ENCODE measurements around the gene RRP1.

Gene RRP1

GRCh38 chr21:43760391-43760958, 28.9 kb upstream of the RRP1 start:
- H3K9me3 ChIP-seq (ENCODE audit: insufficient read depth, low read depth, low read length), result no peaks in the 10 kb centered on the region
- WGBS, result 95% methylated on average over 22 of the region's 22 CpGs
- H3K9ac ChIP-seq (ENCODE audit: low read depth, low read length), result no peak overlapping the region
- H3K4me1 ChIP-seq (ENCODE audit: insufficient read depth, low read length), result no peaks in the 10 kb centered on the region
- H3K27me3 ChIP-seq (ENCODE audit: insufficient read depth, low read length), result no peaks in the 10 kb centered on the region
- no peak overlapping the region for H3K27ac ChIP-seq (ENCODE audit: low read depth, low read length)
- no peak overlapping the region for H3K4me3 ChIP-seq (ENCODE audit: low read length)
- peaks cover 39% of the 10 kb centered on the region for H3K36me3 ChIP-seq (ENCODE audit: insufficient read depth, low read length)

- Histone ChIP-seq H3K9ac (ENCODE audit: low read depth, low read length) (no peak overlapping the region), H3K27me3 (ENCODE audit: insufficient read depth, low read length) (no peaks in the 10 kb centered on the region), H3K36me3 (ENCODE audit: insufficient read depth, low read length) (peaks cover 25% of the 10 kb centered on the region), H3K9me3 (ENCODE audit: insufficient read depth, low read depth, low read length) (no peaks in the 10 kb centered on the region), H3K4me1 (ENCODE audit: insufficient read depth, low read length) (no peaks in the 10 kb centered on the region), H3K4me3 (ENCODE audit: low read length) (no peak overlapping the region), H3K27ac (ENCODE audit: low read depth, low read length) (no peak overlapping the region)
- 94% methylated on average over 18 of the region's 18 CpGs for WGBS
Observed at GRCh38 chr21:43761886-43762285, 27.5 kb upstream of the RRP1 start.

GRCh38 chr21:43762303-43763128, 26.9 kb upstream of the RRP1 start:
- Histone ChIP-seq H3K9ac (ENCODE audit: low read depth, low read length) (no peak overlapping the region), H3K9me3 (ENCODE audit: insufficient read depth, low read depth, low read length) (no peaks in the 10 kb centered on the region), H3K27me3 (ENCODE audit: insufficient read depth, low read length) (no peaks in the 10 kb centered on the region), H3K36me3 (ENCODE audit: insufficient read depth, low read length) (peaks cover 18% of the 10 kb centered on the region), H3K4me1 (ENCODE audit: insufficient read depth, low read length) (no peaks in the 10 kb centered on the region), H3K27ac (ENCODE audit: low read depth, low read length) (no peak overlapping the region), H3K4me3 (ENCODE audit: low read length) (no peak overlapping the region)
- 93% methylated on average over 15 of the region's 15 CpGs for WGBS

- Histone ChIP-seq H3K27me3 (ENCODE audit: insufficient read depth, low read length) (no peaks in the 10 kb centered on the region), H3K9ac (ENCODE audit: low read depth, low read length) (no peak overlapping the region), H3K4me1 (ENCODE audit: insufficient read depth, low read length) (peaks cover 13% of the 10 kb centered on the region), H3K9me3 (ENCODE audit: insufficient read depth, low read depth, low read length) (no peaks in the 10 kb centered on the region), H3K36me3 (ENCODE audit: insufficient read depth, low read length) (peaks cover 8% of the 10 kb centered on the region), H3K27ac (ENCODE audit: low read depth, low read length) (no peak overlapping the region), H3K4me3 (ENCODE audit: low read length) (no peak overlapping the region)
- 92% methylated on average over 10 of the region's 10 CpGs for WGBS
Observed at GRCh38 chr21:43763901-43764523, 25.4 kb upstream of the RRP1 start.

- H3K4me1 ChIP-seq (ENCODE audit: insufficient read depth, low read length), result peaks cover 13% of the 10 kb centered on the region
- no peak overlapping the region for H3K9ac ChIP-seq (ENCODE audit: low read depth, low read length)
- no peak overlapping the region for H3K4me3 ChIP-seq (ENCODE audit: low read length)
- no peaks in the 10 kb centered on the region for H3K27me3 ChIP-seq (ENCODE audit: insufficient read depth, low read length)
- no peaks in the 10 kb centered on the region for H3K9me3 ChIP-seq (ENCODE audit: insufficient read depth, low read depth, low read length)
- 94% methylated on average over 19 of the region's 19 CpGs for WGBS
- H3K27ac ChIP-seq (ENCODE audit: low read depth, low read length), result no peak overlapping the region
- H3K36me3 ChIP-seq (ENCODE audit: insufficient read depth, low read length), result peaks cover 7% of the 10 kb centered on the region
Observed at GRCh38 chr21:43764576-43765495, 24.5 kb upstream of the RRP1 start.

GRCh38 chr21:43766734-43767497, 22.5 kb upstream of the RRP1 start:
- Histone ChIP-seq H3K27ac (ENCODE audit: low read depth, low read length) (no peak overlapping the region), H3K9me3 (ENCODE audit: insufficient read depth, low read depth, low read length) (no peaks in the 10 kb centered on the region), H3K27me3 (ENCODE audit: insufficient read depth, low read length) (no peaks in the 10 kb centered on the region), H3K4me3 (ENCODE audit: low read length) (no peak overlapping the region), H3K9ac (ENCODE audit: low read depth, low read length) (0 out of 2 replicates have a peak overlapping the region, but pooled peaks have one; percentile 7), H3K4me1 (ENCODE audit: insufficient read depth, low read length) (peaks cover 18% of the 10 kb centered on the region), H3K36me3 (ENCODE audit: insufficient read depth, low read length) (peaks cover 7% of the 10 kb centered on the region; the same call in 1 of the 2 replicates)
- WGBS, result 95% methylated on average over 34 of the region's 34 CpGs

GRCh38 chr21:43767498-43767983, 21.8 kb upstream of the RRP1 start:
- WGBS, result 94% methylated on average over 15 of the region's 15 CpGs
- Histone ChIP-seq H3K4me3 (ENCODE audit: low read length) (no peak overlapping the region), H3K9me3 (ENCODE audit: insufficient read depth, low read depth, low read length) (no peaks in the 10 kb centered on the region), H3K4me1 (ENCODE audit: insufficient read depth, low read length) (peaks cover 24% of the 10 kb centered on the region), H3K27me3 (ENCODE audit: insufficient read depth, low read length) (no peaks in the 10 kb centered on the region), H3K9ac (ENCODE audit: low read depth, low read length) (peak overlapping the region; percentile 54), H3K36me3 (ENCODE audit: insufficient read depth, low read length) (0 out of 2 replicates have a peak, but pooled peaks cover 7% of the 10 kb centered on the region), H3K27ac (ENCODE audit: low read depth, low read length) (peak overlapping the region; percentile 77; the same call in 1 of the 2 replicates)

- H3K9me3 ChIP-seq (ENCODE audit: insufficient read depth, low read depth, low read length), result no peaks in the 10 kb centered on the region
- H3K27me3 ChIP-seq (ENCODE audit: insufficient read depth, low read length), result no peaks in the 10 kb centered on the region
- peaks cover 29% of the 10 kb centered on the region for H3K4me1 ChIP-seq (ENCODE audit: insufficient read depth, low read length)
- H3K27ac ChIP-seq (ENCODE audit: low read depth, low read length), result peak overlapping the region; percentile 77
- 73% methylated on average over 34 of the region's 34 CpGs for WGBS
- H3K4me3 ChIP-seq (ENCODE audit: low read length), result no peak overlapping the region
- H3K36me3 ChIP-seq (ENCODE audit: insufficient read depth, low read length), result peaks cover 5% of the 10 kb centered on the region
- peak overlapping the region; percentile 54 for H3K9ac ChIP-seq (ENCODE audit: low read depth, low read length)
Observed at GRCh38 chr21:43767984-43768867, 21.2 kb upstream of the RRP1 start.

GRCh38 chr21:43768868-43769167, 20.6 kb upstream of the RRP1 start:
- H3K27me3 ChIP-seq (ENCODE audit: insufficient read depth, low read length), result no peaks in the 10 kb centered on the region
- 66% methylated on average over 8 of the region's 8 CpGs for WGBS
- no peaks in the 10 kb centered on the region for H3K9me3 ChIP-seq (ENCODE audit: insufficient read depth, low read depth, low read length)
- H3K36me3 ChIP-seq (ENCODE audit: insufficient read depth, low read length), result peaks cover 9% of the 10 kb centered on the region
- H3K27ac ChIP-seq (ENCODE audit: low read depth, low read length), result no peak overlapping the region; the same call in 1 of the 2 replicates
- H3K4me1 ChIP-seq (ENCODE audit: insufficient read depth, low read length), result peaks cover 29% of the 10 kb centered on the region
- no peak overlapping the region for H3K9ac ChIP-seq (ENCODE audit: low read depth, low read length)
- H3K4me3 ChIP-seq (ENCODE audit: low read length), result no peak overlapping the region

Measured in HUES64 (cell line).